ENCODE measurements around the gene LRRC8B. TPM values are rescaled to one million over a fixed set of nuclear protein-coding genes. Genes with fewer than 3 reads are reported as not detected.
A peak's percentile ranks its signal among the peaks of the same experiment; 100 is the strongest.

Gene LRRC8B
- total and polyA plus RNA-seq, 9 of the 15 experiments (the other 6 are each of a cell fraction or from before 2014, with no cell fraction given): 4.3 to 43.7 (median 14.4) TPM

DNA sequence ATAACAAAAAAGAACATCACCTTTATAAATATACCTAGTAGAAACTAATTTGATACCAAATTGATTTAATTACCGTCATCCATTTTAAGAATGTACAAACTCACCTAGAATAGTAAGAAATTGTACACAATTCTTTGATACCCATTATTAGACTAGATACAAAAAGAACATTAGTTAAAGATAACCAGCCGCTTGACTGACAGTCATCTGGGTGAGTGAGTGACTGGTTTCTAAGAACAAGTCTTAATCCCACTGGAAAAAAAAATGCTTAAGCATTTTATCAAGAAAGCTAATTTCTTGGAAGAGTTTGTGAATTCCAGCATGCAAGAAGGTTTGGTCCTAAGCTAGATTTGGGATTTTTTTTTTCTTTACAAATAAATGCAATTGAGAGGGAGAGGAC, 10.9 kb downstream of the LRRC8B start:
- WGBS (ENCODE audit: insufficient coverage, low coverage, missing lambda C conversion rate): 35% methylated on average over 2 of the region's 2 CpGs
- TF ChIP-seq ZNF395 (CRISPR knock-in tag; IDR thresholded peaks at IDR 0.05): 0 out of 2 replicates have a peak, but pooled peaks have one; percentile 21
- TF ChIP-seq ZNF778 (CRISPR knock-in tag; IDR thresholded peaks at IDR 0.05): no peak
- no peak for TF ChIP-seq HDAC2 (IDR thresholded peaks at IDR 0.05)
- no peak for TF ChIP-seq STAT5A (IDR thresholded peaks at IDR 0.05; ENCODE audit: borderline replicate concordance, low read length)
- TF ChIP-seq, protein P1, sequence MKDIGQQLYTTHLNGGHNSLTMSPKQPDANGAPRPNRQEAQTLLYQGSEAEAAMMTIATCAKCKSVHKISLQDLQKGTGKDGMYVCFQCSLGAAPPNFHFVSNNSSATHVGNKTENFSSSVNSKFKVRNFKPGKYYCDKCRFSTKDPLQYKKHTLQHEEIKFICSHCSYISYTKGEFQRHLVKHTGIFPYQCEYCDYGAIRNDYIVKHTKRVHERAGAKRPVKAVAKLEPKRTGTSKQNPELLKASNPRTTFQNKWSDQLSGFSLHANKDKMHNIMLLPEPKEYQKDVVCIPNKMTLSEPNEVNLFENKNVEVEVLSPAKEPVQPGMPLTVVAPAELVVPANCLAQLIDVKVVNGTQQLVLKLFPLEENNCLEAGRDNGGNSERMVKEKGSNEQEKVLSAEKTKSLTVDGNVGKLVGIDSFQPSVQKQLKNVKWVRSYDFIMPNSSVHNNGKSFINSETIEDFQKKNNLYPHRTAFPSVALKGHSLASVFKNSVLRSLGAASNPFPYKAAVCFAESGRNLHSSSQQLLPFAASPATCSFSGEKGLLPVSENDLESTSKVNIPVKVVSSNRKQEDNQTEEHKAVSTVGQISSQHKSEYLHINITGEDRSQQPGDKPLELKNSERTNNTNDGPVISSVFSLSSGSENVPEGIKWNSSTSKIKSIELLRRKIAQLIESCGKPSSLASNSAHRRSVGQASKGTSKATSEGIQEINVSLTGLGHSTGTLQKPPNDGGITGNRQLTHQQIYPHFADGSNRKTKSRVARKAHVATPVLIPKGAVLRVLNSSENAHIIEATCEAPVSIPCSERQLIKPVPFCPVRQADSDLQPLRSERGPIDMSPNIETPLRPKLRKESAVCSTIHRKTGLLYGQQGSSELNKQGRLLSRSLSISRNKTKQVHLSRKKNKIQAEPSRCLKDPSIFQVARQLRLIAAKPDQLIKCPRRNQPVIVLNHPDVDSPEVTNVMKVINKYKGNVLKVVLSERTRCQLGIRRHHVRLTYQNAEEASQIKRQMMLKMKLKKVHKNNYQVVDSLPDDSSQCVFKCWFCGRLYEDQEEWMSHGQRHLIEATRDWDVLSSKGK (CRISPR knock-in tag; IDR thresholded peaks at IDR 0.05): no peak
- TF ChIP-seq PKNOX1 (IDR thresholded peaks at IDR 0.05): peak; percentile 74
- no peak for TF ChIP-seq SAP30 (IDR thresholded peaks at IDR 0.05; ENCODE audit: borderline replicate concordance, insufficient read depth, low read depth, low read length, poor library complexity, severe bottlenecking)
- TF ChIP-seq HMBOX1 (IDR thresholded peaks at IDR 0.05): peak; percentile 75
- no peak for TF ChIP-seq HLTF (IDR thresholded peaks at IDR 0.05)
- Histone ChIP-seq H4K20me1 (replicated peaks; ENCODE audit: control insufficient read depth, insufficient read depth, low read length) (0 out of 2 replicates have a peak, but pooled peaks cover 2% of the 10 kb centered on the region), H3K9me3 (replicated peaks; ENCODE audit: control insufficient read depth, insufficient read depth, low read depth, low read length) (peaks cover 9% of the 10 kb centered on the region), H3K9me1 (ENCODE audit: control insufficient read depth, insufficient read depth, low read length) (no peaks in the 10 kb centered on the region), H3K4me2 (ENCODE audit: insufficient read depth, low read length) (no peak overlapping the region), H3K27ac (ENCODE audit: extremely low read depth, low read depth, low read length) (no peak overlapping the region), H3K4me1 (replicated peaks in 1 of 2; ENCODE audit: control insufficient read depth in 2 of 2, insufficient read depth in 2 of 2, low read length in 2 of 2) (peaks cover 14 to 73% of the 10 kb centered on the region in 2 experiments; a peak in 4 of 5 replicates), H2AFZ (ENCODE audit: low read depth, low read length) (no peak overlapping the region), H3K79me2 (ENCODE audit: control insufficient read depth, insufficient read depth, low read length) (peaks cover 99% of the 10 kb centered on the region), H3K27me3 (ENCODE audit: control insufficient read depth in 2 of 2, insufficient read depth in 2 of 2, low read length in 2 of 2) (no peaks in the 10 kb centered on the region), H3K4me3 (no peak overlapping the region), H3K36me3 (ENCODE audit: control insufficient read depth, insufficient read depth, low read length) (peaks cover 62% of the 10 kb centered on the region), H3K9ac (ENCODE audit: insufficient read depth in 1 of 2, low read depth in 2 of 2, low read length in 2 of 2) (no peak overlapping the region)
- ChIA-PET CTCF (ENCODE audit: low intra/inter-chr PET ratio) (no interaction called here), POLR2A (interaction anchor here (1.1 to 2.0 kb wide), 2 partner anchors 9 to 16 kb away, joined by 4 to 6 read pairs; no protein-coding TSS in a partner anchor)
- DNase-seq (ENCODE audit: extremely low read depth in 1 of 4, low spot score in 3 of 4): no peak
- no peak for FAIRE-seq
- ATAC-seq: no peak
- intact Hi-C loops (cut with micrococcal nuclease): loop anchor here (5.0 to 10.0 kb wide), 2 partner anchors 169 to 287 kb away; partner anchors contain the start of gene LRRC8D
- no TSS peak for BruUV-seq (replicated peaks)
- in situ Hi-C loops (cut with MboI): no loop called here
